BLaER1 treated with 17β-estradiol and CSF1 and Interleukin-3, amounts not matched to agents 10 nM and 100 nM (cell line): ENCODE measurements around the gene PHLPP1.

Experiments
- H3K27ac ChIP-seq, 11 experiments: shearing (Covaris generic); formaldehyde crosslinking; 2 replicates each; pipeline ENCODE4 v1.8.1; 2022
- H3K27me3 ChIP-seq, 11 experiments: shearing (Covaris generic); formaldehyde crosslinking; 2 replicates each; pipeline ENCODE4 v1.8.1; 2022
- H3K36me3 ChIP-seq, 11 experiments: shearing (Covaris generic); formaldehyde crosslinking; 2 replicates each; pipeline ENCODE4 v1.8.1; 2022
- H3K4me1 ChIP-seq, 10 experiments: shearing (Covaris generic); formaldehyde crosslinking; 2 replicates each; pipeline ENCODE4 v1.8.1; 2022
- H3K4me2 ChIP-seq, 11 experiments: shearing (Covaris generic); formaldehyde crosslinking; 2 replicates each; pipeline ENCODE4 v1.8.1; 2022
- H3K4me3 ChIP-seq, 10 experiments: shearing (Covaris generic); formaldehyde crosslinking; 2 replicates each; pipeline ENCODE4 v1.8.1; 2022
- H3K9ac ChIP-seq, 11 experiments: shearing (Covaris generic); formaldehyde crosslinking; 2 replicates each; pipeline ENCODE4 v1.8.1; 2022
- H3K9me3 ChIP-seq, 11 experiments: shearing (Covaris generic); formaldehyde crosslinking; replicated peaks in 1 of 11; 2 replicates each; pipeline ENCODE4 v1.8.1; 2022
- H4K20me1 ChIP-seq, 11 experiments: shearing (Covaris generic); formaldehyde crosslinking; 2 replicates each; pipeline ENCODE4 v1.8.1; 2022
- Cebpa-rat ChIP-seq, 11 experiments: shearing (Covaris generic); IDR thresholded peaks; 2 replicates each; pipeline ENCODE4 v1.8.1; 2022

Gene PHLPP1

DNA sequence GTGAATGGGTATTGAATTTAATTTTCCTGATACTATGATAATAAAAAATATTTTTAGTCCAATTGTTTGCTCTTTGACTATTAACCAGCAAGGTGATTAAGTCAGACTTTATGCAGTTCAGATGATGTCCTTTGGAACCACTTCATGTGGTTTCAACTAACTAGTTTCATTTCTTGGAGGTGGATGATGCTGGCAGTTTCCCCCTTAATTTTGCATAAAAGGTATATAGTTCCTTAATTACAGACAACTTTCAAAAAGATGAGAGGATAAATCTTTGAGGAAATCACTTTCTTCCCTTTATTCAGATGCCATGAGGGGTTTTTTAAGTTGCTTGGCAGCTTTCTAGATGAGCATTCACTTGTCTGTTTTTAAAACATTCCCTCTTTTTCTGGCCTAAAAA, 223.1 kb downstream of the PHLPP1 start:
- H3K27ac ChIP-seq = peak overlapping the region; percentile 9 to 76 (median 74); a peak in 20 of 22 replicates
- H4K20me1 ChIP-seq = no peaks in the 10 kb centered on the region
- peaks cover 59 to 68% (median 61%) of the 10 kb centered on the region in 10 experiments for H3K4me1 ChIP-seq
- peak overlapping the region in 6 of 11 experiments; percentile 23 to 63 (median 57); a peak in 6 of 22 replicates for H3K9ac ChIP-seq
- peaks cover 0 to 36% (median 21%) of the 10 kb centered on the region in 11 experiments; a peak in 20 of 22 replicates for H3K36me3 ChIP-seq
- H3K27me3 ChIP-seq = no peaks in the 10 kb centered on the region
- peak overlapping the region; percentile 74 to 93 (median 83); a peak in 21 of 22 replicates for H3K4me2 ChIP-seq
- TF ChIP-seq Cebpa-rat (IDR thresholded peaks at IDR 0.05) = no peak
- H3K9me3 ChIP-seq = peaks cover 0 to 30% (median 21%) of the 10 kb centered on the region in 11 experiments; a peak in 16 of 22 replicates
- H3K4me3 ChIP-seq = peak overlapping the region in 1 of 10 experiments; percentile 42; a peak in 2 of 20 replicates

DNA sequence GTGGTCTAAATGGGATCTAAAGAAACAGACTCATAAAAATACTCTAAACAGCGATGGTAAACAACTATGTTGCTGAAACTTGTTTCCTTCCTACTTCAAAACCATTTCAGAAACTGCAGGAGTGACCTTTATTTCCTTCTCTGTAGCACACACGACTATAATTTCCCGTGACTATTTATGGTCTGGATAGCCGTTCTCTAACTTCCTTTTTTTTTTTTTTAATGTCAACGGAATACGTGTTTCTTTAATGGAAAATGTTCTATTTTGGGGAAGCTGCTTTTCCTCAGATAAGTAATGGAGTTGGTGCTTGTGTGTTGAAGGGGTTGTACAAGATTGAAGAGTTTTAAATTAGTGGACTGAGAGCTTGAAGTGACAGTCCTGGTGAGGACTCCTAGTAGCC, 224.1 kb downstream of the PHLPP1 start:
- peak overlapping the region; percentile 52 to 76 (median 74); a peak in 21 of 22 replicates for H3K27ac ChIP-seq
- no peak for TF ChIP-seq Cebpa-rat (IDR thresholded peaks at IDR 0.05)
- peak overlapping the region; percentile 74 to 93 (median 83) for H3K4me2 ChIP-seq
- H3K4me3 ChIP-seq = peak overlapping the region; percentile 1 to 48 (median 31); a peak in 12 of 20 replicates
- H3K9ac ChIP-seq = peak overlapping the region; percentile 29 to 63 (median 53); a peak in 19 of 22 replicates
- peaks cover 0 to 24% (median 13%) of the 10 kb centered on the region in 11 experiments; a peak in 13 of 22 replicates for H3K9me3 ChIP-seq
- H3K4me1 ChIP-seq = peaks cover 59 to 68% (median 61%) of the 10 kb centered on the region in 10 experiments
- H3K27me3 ChIP-seq = no peaks in the 10 kb centered on the region
- peaks cover 0 to 36% (median 26%) of the 10 kb centered on the region in 11 experiments; a peak in 20 of 22 replicates for H3K36me3 ChIP-seq
- H4K20me1 ChIP-seq = no peaks in the 10 kb centered on the region

DNA sequence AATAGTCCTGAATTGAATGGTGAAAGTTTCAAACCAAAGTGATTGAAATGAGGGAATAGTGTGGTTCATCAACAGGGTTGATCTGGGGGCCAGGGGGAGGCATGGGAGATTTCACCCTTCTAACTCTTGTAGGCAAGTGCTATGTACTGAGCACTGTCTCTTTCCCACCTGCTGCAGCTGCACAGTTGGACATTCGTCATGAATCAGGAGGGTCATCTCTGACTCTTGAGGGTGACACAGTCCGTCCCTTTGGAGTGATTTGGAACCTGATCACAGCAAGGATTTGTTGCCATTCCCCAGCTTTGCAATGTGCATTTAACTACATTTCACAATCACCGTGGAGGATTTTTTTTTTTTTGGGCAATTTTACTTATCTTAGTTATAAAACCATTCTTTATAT, 224.6 kb downstream of the PHLPP1 start:
- Histone ChIP-seq H3K9me3 (peaks cover 0 to 21% (median 12%) of the 10 kb centered on the region in 11 experiments; a peak in 12 of 22 replicates), H3K27ac (peak overlapping the region; percentile 52 to 76 (median 74); a peak in 21 of 22 replicates), H3K27me3 (no peaks in the 10 kb centered on the region), H3K4me2 (peak overlapping the region; percentile 74 to 93 (median 83)), H3K4me1 (peaks cover 59 to 68% (median 61%) of the 10 kb centered on the region in 10 experiments), H3K36me3 (peaks cover under 1 to 41% (median 31%) of the 10 kb centered on the region in 11 experiments; a peak in 21 of 22 replicates), H4K20me1 (no peaks in the 10 kb centered on the region), H3K4me3 (peak overlapping the region in 7 of 10 experiments; percentile 10 to 48 (median 23); a peak in 7 of 20 replicates), H3K9ac (peak overlapping the region in 10 of 11 experiments; percentile 7 to 62 (median 46); a peak in 17 of 22 replicates)
- no peak for TF ChIP-seq Cebpa-rat (IDR thresholded peaks at IDR 0.05)

DNA sequence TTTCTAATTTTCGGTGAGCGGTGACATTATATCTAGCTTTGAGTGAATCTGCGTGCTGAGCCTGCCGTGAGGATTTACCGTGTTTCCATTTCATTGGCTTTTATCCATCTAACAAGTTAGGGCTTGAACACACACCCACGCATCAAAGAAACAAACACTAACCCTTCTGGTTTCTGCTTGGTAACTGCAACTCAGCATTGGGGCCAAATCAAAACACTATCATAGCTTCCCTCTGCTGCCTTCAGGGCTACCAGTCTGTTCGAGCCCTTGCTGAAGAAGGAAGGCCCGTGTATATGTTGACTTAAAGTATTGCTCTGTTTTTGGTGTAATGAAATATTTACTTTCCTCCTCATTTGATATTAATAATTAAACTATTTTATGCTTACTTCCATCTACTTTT, 227.2 kb downstream of the PHLPP1 start:
- H3K4me1 ChIP-seq = peaks cover 42 to 56% (median 45%) of the 10 kb centered on the region in 10 experiments
- H3K9ac ChIP-seq = no peak overlapping the region
- no peaks in the 10 kb centered on the region for H4K20me1 ChIP-seq
- H3K4me3 ChIP-seq = no peak overlapping the region
- H3K9me3 ChIP-seq = peaks cover 0 to 21% (median 12%) of the 10 kb centered on the region in 11 experiments; a peak in 12 of 22 replicates
- TF ChIP-seq Cebpa-rat (IDR thresholded peaks at IDR 0.05) = no peak
- 0 out of 22 replicates have a peak overlapping the region, but pooled peaks of 1 of the 11 experiments have one; percentile 27 for H3K4me2 ChIP-seq
- H3K27me3 ChIP-seq = no peaks in the 10 kb centered on the region
- no peak overlapping the region for H3K27ac ChIP-seq
- peaks cover 12 to 68% (median 56%) of the 10 kb centered on the region in 11 experiments for H3K36me3 ChIP-seq

DNA sequence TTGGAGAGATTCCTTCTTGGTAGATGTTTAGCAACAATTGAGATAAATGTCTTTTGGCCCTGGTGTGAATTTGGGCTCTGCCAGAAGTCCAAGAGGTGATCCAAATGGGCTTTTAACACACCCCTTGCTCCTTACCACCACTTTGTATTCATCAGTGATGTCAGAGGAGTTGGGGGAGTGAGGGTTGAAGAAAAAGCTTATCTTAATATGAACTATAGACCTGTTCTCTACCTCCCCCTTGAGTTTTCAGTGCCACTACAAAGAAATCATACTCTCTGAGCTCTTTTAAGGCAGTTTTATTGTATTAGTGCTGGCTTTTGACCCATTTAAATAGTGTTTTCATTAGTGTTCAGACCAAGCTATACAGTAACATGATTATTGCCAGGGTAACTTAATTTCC, 229.1 kb downstream of the PHLPP1 start:
- no peak for TF ChIP-seq Cebpa-rat (IDR thresholded peaks at IDR 0.05)
- Histone ChIP-seq H3K36me3 (peaks cover 12 to 79% (median 59%) of the 10 kb centered on the region in 11 experiments), H3K9me3 (peaks cover 0 to 21% (median 12%) of the 10 kb centered on the region in 11 experiments; a peak in 12 of 22 replicates), H3K27ac (no peak overlapping the region), H3K4me1 (peaks cover 24 to 37% (median 27%) of the 10 kb centered on the region in 10 experiments), H3K9ac (no peak overlapping the region), H4K20me1 (no peaks in the 10 kb centered on the region), H3K4me2 (no peak overlapping the region), H3K4me3 (no peak overlapping the region), H3K27me3 (no peaks in the 10 kb centered on the region)

DNA sequence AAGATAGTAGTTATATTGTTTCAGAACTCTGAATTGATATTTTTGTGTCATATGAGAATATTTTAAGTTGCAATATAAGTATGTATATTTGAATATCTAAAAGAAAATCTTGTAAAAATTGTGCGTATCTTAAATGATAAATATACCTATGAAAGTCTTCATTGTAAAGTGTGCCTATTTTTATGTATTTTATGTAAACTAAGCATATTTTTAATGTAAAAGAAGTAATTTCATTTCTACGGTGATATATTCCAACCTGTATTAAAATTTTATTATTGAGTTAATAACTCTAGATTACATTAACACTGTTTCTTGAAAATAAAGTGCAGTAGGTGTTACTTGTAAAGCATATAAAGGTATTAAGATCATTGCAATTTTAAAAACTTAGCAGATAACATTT, 233.4 kb downstream of the PHLPP1 start:
- H3K9ac ChIP-seq = no peak overlapping the region
- TF ChIP-seq Cebpa-rat (IDR thresholded peaks at IDR 0.05) = no peak
- H3K36me3 ChIP-seq = peaks cover 12 to 84% (median 44%) of the 10 kb centered on the region in 11 experiments

DNA sequence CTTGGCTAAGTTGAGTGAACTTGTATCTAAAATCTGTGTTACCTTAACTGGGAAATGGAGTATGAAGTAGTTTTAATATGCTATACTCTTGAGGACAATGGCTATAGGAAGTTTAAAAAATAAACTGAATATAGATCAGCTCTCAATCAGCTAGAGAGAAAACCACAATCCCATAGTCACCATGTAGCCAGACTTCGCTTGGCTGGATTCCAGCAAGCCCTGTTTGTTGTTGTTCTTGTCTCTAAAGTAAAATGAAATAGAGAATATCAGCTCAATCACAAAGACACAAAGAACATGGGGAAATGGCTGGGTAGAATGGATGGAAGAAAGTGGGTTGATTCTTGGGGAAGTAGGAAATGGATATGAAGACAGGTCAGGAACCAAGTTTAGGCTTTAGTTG, 234.9 kb downstream of the PHLPP1 start:
- TF ChIP-seq Cebpa-rat (IDR thresholded peaks at IDR 0.05) = no peak
- H3K4me2 ChIP-seq = peak overlapping the region; percentile 12 to 70 (median 47); a peak in 20 of 22 replicates
- H3K27me3 ChIP-seq = no peaks in the 10 kb centered on the region
- peaks cover 46 to 59% (median 52%) of the 10 kb centered on the region in 10 experiments for H3K4me1 ChIP-seq
- H3K4me3 ChIP-seq = no peak overlapping the region
- H3K9ac ChIP-seq = no peak overlapping the region
- no peaks in the 10 kb centered on the region for H4K20me1 ChIP-seq
- peaks cover 8 to 79% (median 37%) of the 10 kb centered on the region in 11 experiments for H3K36me3 ChIP-seq
- peaks cover 0 to 15% (median 6%) of the 10 kb centered on the region in 11 experiments; a peak in 7 of 22 replicates for H3K9me3 ChIP-seq
- H3K27ac ChIP-seq = peak overlapping the region in 3 of 11 experiments; percentile 5 to 23 (median 14); a peak in 2 of 22 replicates

More for the DNA sequence above, 233.4 kb downstream of the PHLPP1 start:
- H3K9me3 ChIP-seq = peaks cover 0 to 15% (median 6%) of the 10 kb centered on the region in 11 experiments; a peak in 7 of 22 replicates
- no peak overlapping the region for H3K4me3 ChIP-seq
- H3K27ac ChIP-seq = no peak overlapping the region
- H4K20me1 ChIP-seq = no peaks in the 10 kb centered on the region
- H3K4me1 ChIP-seq = peaks cover 34 to 44% (median 39%) of the 10 kb centered on the region in 10 experiments
- no peak overlapping the region for H3K4me2 ChIP-seq
- H3K27me3 ChIP-seq = no peaks in the 10 kb centered on the region

DNA sequence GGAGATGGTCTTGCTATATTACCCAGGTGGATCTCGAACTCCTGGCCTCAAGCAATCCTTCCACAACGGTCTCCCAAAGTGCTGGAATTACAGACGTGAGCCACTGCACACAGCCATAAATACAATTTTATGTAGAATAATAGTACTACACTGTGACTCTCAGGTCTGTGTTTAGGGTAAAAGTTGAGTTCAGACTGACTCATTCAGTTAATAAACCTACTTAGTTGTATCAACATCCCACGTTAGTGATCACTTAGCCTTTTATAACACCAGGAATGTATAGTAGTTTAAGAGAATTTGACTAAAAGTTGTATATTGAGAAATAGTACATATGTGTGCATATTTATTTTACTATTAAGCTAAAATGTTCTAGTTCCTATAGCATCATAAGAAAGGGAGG, 237.5 kb downstream of the PHLPP1 start:
- TF ChIP-seq Cebpa-rat (IDR thresholded peaks at IDR 0.05) = no peak
- Histone ChIP-seq H3K36me3 (peaks cover 0 to 65% (median 20%) of the 10 kb centered on the region in 11 experiments; a peak in 17 of 22 replicates), H3K27ac (peak overlapping the region in 6 of 11 experiments; percentile 21 to 61 (median 46); a peak in 11 of 22 replicates), H4K20me1 (no peaks in the 10 kb centered on the region), H3K4me1 (peaks cover 46 to 61% (median 56%) of the 10 kb centered on the region in 10 experiments), H3K4me2 (peak overlapping the region; percentile 45 to 90 (median 76); a peak in 21 of 22 replicates), H3K9ac (peak overlapping the region in 3 of 11 experiments; percentile 33 to 48 (median 40); a peak in 2 of 22 replicates), H3K4me3 (peak overlapping the region in 3 of 10 experiments; percentile 5 to 24 (median 9); a peak in 4 of 20 replicates), H3K27me3 (no peaks in the 10 kb centered on the region), H3K9me3 (peaks cover 0 to 15% (median 6%) of the 10 kb centered on the region in 11 experiments; a peak in 6 of 22 replicates)

DNA sequence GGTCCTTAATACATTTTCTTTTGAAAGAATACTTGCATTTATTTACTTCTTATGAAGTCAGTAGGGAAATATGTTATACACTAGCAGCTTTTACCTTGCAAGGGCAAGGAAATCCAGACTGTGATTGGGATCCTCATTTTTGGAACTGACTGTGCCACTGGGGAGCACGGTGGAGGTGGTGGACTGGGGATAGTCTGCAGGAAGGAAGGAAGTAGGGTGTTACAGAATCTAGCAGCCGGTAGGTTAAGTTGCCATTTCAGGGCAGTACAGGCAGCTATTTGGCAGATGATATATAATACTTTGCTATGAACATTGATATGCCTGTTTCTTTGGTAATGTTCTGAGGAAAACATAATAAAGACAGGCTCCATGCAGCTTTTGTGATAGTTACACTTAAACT, 238.3 kb downstream of the PHLPP1 start:
- no peaks in the 10 kb centered on the region for H4K20me1 ChIP-seq
- peaks cover 0 to 61% (median 20%) of the 10 kb centered on the region in 11 experiments; a peak in 18 of 22 replicates for H3K36me3 ChIP-seq
- no peaks in the 10 kb centered on the region for H3K27me3 ChIP-seq
- peak overlapping the region in 5 of 11 experiments; percentile 21 to 61 (median 54); a peak in 10 of 22 replicates for H3K27ac ChIP-seq
- peak overlapping the region in 3 of 11 experiments; percentile 40 to 48 (median 47); a peak in 5 of 22 replicates for H3K9ac ChIP-seq
- H3K4me2 ChIP-seq = peak overlapping the region; percentile 45 to 90 (median 76)
- H3K4me3 ChIP-seq = no peak overlapping the region
- peaks cover 46 to 61% (median 56%) of the 10 kb centered on the region in 10 experiments for H3K4me1 ChIP-seq
- peaks cover 0 to 15% (median 6%) of the 10 kb centered on the region in 11 experiments; a peak in 6 of 22 replicates for H3K9me3 ChIP-seq
- no peak for TF ChIP-seq Cebpa-rat (IDR thresholded peaks at IDR 0.05)
